Activated T-cell treated with anti-CD3 and anti-CD28 coated beads for 24 hours (primary cell): Measurements from ENCODE around the gene RBCK1.

Experiments used
- DNase-seq: peaks from one replicate; pipeline ENCODE4 v3.0.0-alpha.2; 2020; ENCODE audit warnings: low read depth

RBCK1 gene

GRCh38 chr20:399182-399707 lies 8.9 kb upstream of the RBCK1 start:
- no peak for DNase-seq

GRCh38 chr20:400128-400453 lies 8.0 kb upstream of the RBCK1 start:
- no peak for DNase-seq

- no peak for DNase-seq
Measured at GRCh38 chr20:400454-401275, 7.4 kb upstream of the RBCK1 start.

- no peak for DNase-seq
Measured at GRCh38 chr20:401682-402495, 6.2 kb upstream of the RBCK1 start.

GRCh38 chr20:402496-402885 lies 5.6 kb upstream of the RBCK1 start:
- no peak for DNase-seq

GRCh38 chr20:402898-403581 lies 5.1 kb upstream of the RBCK1 start:
- no peak for DNase-seq

- no peak for DNase-seq
Measured at GRCh38 chr20:403582-403957, 4.5 kb upstream of the RBCK1 start.

- DNase-seq, result no peak
Measured at GRCh38 chr20:404088-404487, 4.0 kb upstream of the RBCK1 start.

GRCh38 chr20:406200-407132 lies 1.6 kb upstream of the RBCK1 start:
- DNase-seq, result no peak

GRCh38 chr20:407133-407952 lies 756 bp upstream of the RBCK1 start:
- peak; percentile 54 for DNase-seq

- peak; percentile 7 for DNase-seq
Measured at GRCh38 chr20:408843-409696, 971 bp downstream of the RBCK1 start.

GRCh38 chr20:409697-410559 lies 1.8 kb downstream of the RBCK1 start:
- no peak for DNase-seq

GRCh38 chr20:412081-412480 lies 4.0 kb downstream of the RBCK1 start:
- no peak for DNase-seq

GRCh38 chr20:414161-414560 lies 6.1 kb downstream of the RBCK1 start:
- no peak for DNase-seq

GRCh38 chr20:415820-416322 lies 7.8 kb downstream of the RBCK1 start:
- DNase-seq, result no peak

- no peak for DNase-seq
Measured at GRCh38 chr20:416950-417800, 9.1 kb downstream of the RBCK1 start.

- DNase-seq, result no peak
Measured at GRCh38 chr20:417801-418342, 9.8 kb downstream of the RBCK1 start.
